ENCODE results near the gene APLN. TPM values are rescaled to one million over a fixed set of nuclear protein-coding genes. Genes with fewer than 3 reads are reported as not detected.
A peak's percentile ranks its signal among the peaks of the same experiment; 100 is the strongest.

Gene APLN
- total RNA-seq, 4 donors from 2014 or later: 1.3 to 2.6 TPM; not detected in 2

- no peaks in the 10 kb centered on the region for H3K27me3 ChIP-seq
- DNase-seq: no peak
- no peaks in the 10 kb centered on the region for H3K9me3 ChIP-seq
- intact Hi-C loops (cut with DNase I; ENCODE audit: low total_unique reads): no loop called here
- no peaks in the 10 kb centered on the region for H3K4me1 ChIP-seq
- H3K4me3 ChIP-seq: no peak overlapping the region
- TF ChIP-seq CTCF (IDR thresholded peaks at IDR 0.05): no peak
- no peak for TF ChIP-seq POLR2A (IDR thresholded peaks at IDR 0.05)
- no peaks in the 10 kb centered on the region for H3K36me3 ChIP-seq
- H3K27ac ChIP-seq: no peak overlapping the region
Observed at GRCh38 chrX:129641941-129642340, 12.8 kb downstream of the APLN start.

- Histone ChIP-seq H3K36me3 (no peaks in the 10 kb centered on the region), H3K4me1 (no peaks in the 10 kb centered on the region), H3K27me3 (no peaks in the 10 kb centered on the region), H3K9me3 (no peaks in the 10 kb centered on the region), H3K27ac (no peak overlapping the region), H3K4me3 (no peak overlapping the region)
- no peak for DNase-seq
- TF ChIP-seq CTCF (IDR thresholded peaks at IDR 0.05) (no peak), POLR2A (IDR thresholded peaks at IDR 0.05) (no peak)
- intact Hi-C loops (cut with DNase I; ENCODE audit: low total_unique reads): no loop called here
Observed at GRCh38 chrX:129641469-129641868, 13.3 kb downstream of the APLN start.

- intact Hi-C loops (cut with DNase I; ENCODE audit: low total_unique reads): no loop called here
Observed at GRCh38 chrX:129640737-129641136, 14.0 kb downstream of the APLN start.

GRCh38 chrX:129638917-129639316 lies 15.8 kb downstream of the APLN start:
- intact Hi-C loops (cut with DNase I; ENCODE audit: low total_unique reads): loop anchor here (10.0 kb wide), 1 partner anchor 86 kb away; no protein-coding TSS in a partner anchor
- H3K9me3 ChIP-seq: no peaks in the 10 kb centered on the region
- DNase-seq: no peak
- no peak for TF ChIP-seq CTCF (IDR thresholded peaks at IDR 0.05)
- no peak for TF ChIP-seq POLR2A (IDR thresholded peaks at IDR 0.05)
- no peaks in the 10 kb centered on the region for H3K36me3 ChIP-seq
- no peak overlapping the region for H3K27ac ChIP-seq
- no peaks in the 10 kb centered on the region for H3K27me3 ChIP-seq
- H3K4me3 ChIP-seq: no peak overlapping the region
- H3K4me1 ChIP-seq: no peaks in the 10 kb centered on the region

More at GRCh38 chrX:129640737-129641136, 14.0 kb downstream of the APLN start:
- H3K27me3 ChIP-seq: no peaks in the 10 kb centered on the region
- H3K27ac ChIP-seq: no peak overlapping the region
- H3K9me3 ChIP-seq: no peaks in the 10 kb centered on the region
- no peaks in the 10 kb centered on the region for H3K36me3 ChIP-seq
- no peak for TF ChIP-seq POLR2A (IDR thresholded peaks at IDR 0.05)
- TF ChIP-seq CTCF (IDR thresholded peaks at IDR 0.05): no peak
- DNase-seq: no peak
- H3K4me1 ChIP-seq: no peaks in the 10 kb centered on the region
- H3K4me3 ChIP-seq: no peak overlapping the region

GRCh38 chrX:129637217-129638109 lies 17.3 kb downstream of the APLN start:
- H3K4me3 ChIP-seq: no peak overlapping the region
- H3K27me3 ChIP-seq: no peaks in the 10 kb centered on the region
- no peaks in the 10 kb centered on the region for H3K36me3 ChIP-seq
- intact Hi-C loops (cut with DNase I; ENCODE audit: low total_unique reads): loop anchor here (10.0 kb wide), 1 partner anchor 87 kb away; no protein-coding TSS in a partner anchor
- H3K4me1 ChIP-seq: no peaks in the 10 kb centered on the region
- TF ChIP-seq CTCF (IDR thresholded peaks at IDR 0.05): peak; percentile 72 to 82 (median 73)
- no peak for TF ChIP-seq POLR2A (IDR thresholded peaks at IDR 0.05)
- H3K9me3 ChIP-seq: no peaks in the 10 kb centered on the region
- H3K27ac ChIP-seq: no peak overlapping the region
- DNase-seq: peak; percentile 69 to 71
